Sigmoid colon (tissue), 4 donors: ENCODE measurements around the gene RCOR2.

Experiments
- CTCF ChIP-seq, 4 experiments: fragments of 450-650 bp in 3 of 4; fragments of 200-600 bp in 1 of 4; IDR thresholded peaks; one replicate each; pipeline ENCODE4 v1.5.1; 2016 to 2019; ENCODE audit warnings: antibody characterized with exemption in 4 of 4, mild to moderate bottlenecking in 3 of 4, moderate library complexity in 2 of 4
- POLR2A ChIP-seq, 2 donors: fragments of 450-650 bp; IDR thresholded peaks; one replicate each; pipeline ENCODE4 v1.6.1; 2016; ENCODE audit warnings: antibody characterized with exemption in 2 of 2, mild to moderate bottlenecking in 2 of 2, moderate library complexity in 2 of 2
- POLR2AphosphoS5 ChIP-seq, 4 donors: sonication (generic); formaldehyde crosslinking; IDR thresholded peaks; one replicate each; pipeline ENCODE4 v1.6.1; 2017; ENCODE audit warnings: antibody characterized with exemption in 4 of 4

- no peak for TF ChIP-seq POLR2AphosphoS5 (IDR thresholded peaks at IDR 0.05)
- no peak for TF ChIP-seq CTCF (IDR thresholded peaks at IDR 0.05)
- TF ChIP-seq POLR2A (IDR thresholded peaks at IDR 0.05) = no peak
Observed at GRCh38 chr11:63933459-63933858, 16.5 kb upstream of the RCOR2 start.
